LNCaP clone FGC (cell line): ENCODE measurements around the gene OPCML.

Source experiments
- DNase-seq: peaks from one replicate; pipeline ENCODE4 v3.0.0-alpha.2; 2011; ENCODE audit warnings: low read depth
- H3K4me3 ChIP-seq: 2 replicates; pipeline ENCODE4 v1.5.1; 2011; ENCODE audit warnings: mild to moderate bottlenecking, low read depth, low read length, control low read depth
- CTCF ChIP-seq: IDR thresholded peaks from 2 replicates; pipeline ENCODE4 v1.5.1; 2012; ENCODE audit warnings: mild to moderate bottlenecking; ENCODE audit not compliant: control insufficient read depth, insufficient read depth; ENCODE audit errors: extremely low read depth

The OPCML gene

GRCh38 chr11:133406489-133406888 lies 125.8 kb downstream of the OPCML start:
- no peak for TF ChIP-seq CTCF
- H3K4me3 ChIP-seq, result no peak overlapping the region
- no peak for DNase-seq

- peak; percentile 52 for TF ChIP-seq CTCF
- DNase-seq, result no peak
- no peak overlapping the region for H3K4me3 ChIP-seq
Measured at GRCh38 chr11:133403900-133404299, 128.4 kb downstream of the OPCML start.

GRCh38 chr11:133402551-133402950 lies 129.8 kb downstream of the OPCML start:
- no peak for TF ChIP-seq CTCF
- no peak overlapping the region for H3K4me3 ChIP-seq
- DNase-seq, result no peak

GRCh38 chr11:133399855-133400625 lies 132.3 kb downstream of the OPCML start:
- H3K4me3 ChIP-seq, result no peak overlapping the region
- DNase-seq, result no peak
- no peak for TF ChIP-seq CTCF

- DNase-seq, result no peak
- TF ChIP-seq CTCF, result no peak
- no peak overlapping the region for H3K4me3 ChIP-seq
Measured at GRCh38 chr11:133399294-133399693, 133.0 kb downstream of the OPCML start.

- TF ChIP-seq CTCF, result no peak
- H3K4me3 ChIP-seq, result no peak overlapping the region
- DNase-seq, result no peak
Measured at GRCh38 chr11:133390803-133391202, 141.5 kb downstream of the OPCML start.
